Measurements from ENCODE around the gene GPSM3.

DNA sequence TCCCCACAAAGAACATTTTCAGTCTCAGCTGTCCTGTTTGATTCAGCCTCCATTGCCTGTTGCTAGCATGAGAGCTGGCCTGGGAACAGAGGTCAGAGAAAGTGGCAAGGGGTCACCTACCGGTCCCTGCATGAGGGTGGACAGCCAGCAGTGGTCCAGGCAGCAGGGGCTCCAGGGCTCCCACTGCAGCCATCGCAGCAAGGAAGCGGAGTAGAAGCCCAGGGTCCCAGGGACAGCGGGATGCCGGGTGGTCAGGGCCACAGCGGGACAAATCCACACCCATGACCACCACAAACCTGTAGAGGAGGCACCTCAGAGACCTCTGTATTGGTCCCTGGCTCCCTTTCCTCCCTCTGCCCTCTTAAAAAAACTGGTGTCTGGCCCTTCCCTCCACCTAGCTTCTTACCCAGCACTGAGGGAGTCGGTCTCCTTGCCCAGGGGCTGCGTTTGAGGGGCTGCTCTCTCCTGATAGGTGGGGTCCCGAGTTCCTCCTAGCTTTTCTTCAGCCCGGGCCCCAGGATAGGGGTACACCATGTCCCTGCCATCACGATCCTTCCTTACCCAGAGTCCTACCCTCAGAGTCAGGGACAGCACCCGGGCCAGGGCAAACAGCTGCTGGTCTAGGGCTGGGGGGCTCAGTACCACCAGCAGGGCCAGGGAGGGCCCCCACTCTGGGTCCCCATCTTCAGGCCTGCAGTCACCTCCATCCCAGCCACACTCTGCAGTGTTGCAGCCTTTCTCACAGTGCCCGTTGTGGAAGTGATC, 8.4 kb upstream of the GPSM3 start:
- TF ChIP-seq, protein P1, sequence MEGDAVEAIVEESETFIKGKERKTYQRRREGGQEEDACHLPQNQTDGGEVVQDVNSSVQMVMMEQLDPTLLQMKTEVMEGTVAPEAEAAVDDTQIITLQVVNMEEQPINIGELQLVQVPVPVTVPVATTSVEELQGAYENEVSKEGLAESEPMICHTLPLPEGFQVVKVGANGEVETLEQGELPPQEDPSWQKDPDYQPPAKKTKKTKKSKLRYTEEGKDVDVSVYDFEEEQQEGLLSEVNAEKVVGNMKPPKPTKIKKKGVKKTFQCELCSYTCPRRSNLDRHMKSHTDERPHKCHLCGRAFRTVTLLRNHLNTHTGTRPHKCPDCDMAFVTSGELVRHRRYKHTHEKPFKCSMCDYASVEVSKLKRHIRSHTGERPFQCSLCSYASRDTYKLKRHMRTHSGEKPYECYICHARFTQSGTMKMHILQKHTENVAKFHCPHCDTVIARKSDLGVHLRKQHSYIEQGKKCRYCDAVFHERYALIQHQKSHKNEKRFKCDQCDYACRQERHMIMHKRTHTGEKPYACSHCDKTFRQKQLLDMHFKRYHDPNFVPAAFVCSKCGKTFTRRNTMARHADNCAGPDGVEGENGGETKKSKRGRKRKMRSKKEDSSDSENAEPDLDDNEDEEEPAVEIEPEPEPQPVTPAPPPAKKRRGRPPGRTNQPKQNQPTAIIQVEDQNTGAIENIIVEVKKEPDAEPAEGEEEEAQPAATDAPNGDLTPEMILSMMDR (IDR thresholded peaks at IDR 0.05): no peak
- TF ChIP-seq POLR2A (IDR thresholded peaks at IDR 0.05) (no peak), EP300 (IDR thresholded peaks at IDR 0.05) (no peak), POLR2AphosphoS5 (IDR thresholded peaks at IDR 0.05) (no peak)
